HG02571 (cell line): ENCODE measurements around the gene C2CD3.
"Not testable (repeated sequence)": the region's sequence is repeated elsewhere in the genome, so short reads cannot be mapped to it uniquely, and the experiment has no call there.

ENCODE experiments used
- ATAC-seq: cut with Tn5 transposase; IDR thresholded peaks from one replicate; pipeline ENCODE4 v1.9.1; 2021; ENCODE audit warnings: mild to moderate bottlenecking, moderate library complexity; ENCODE audit not compliant: unreplicated experiment

The C2CD3 gene

GRCh38 chr11:74070723-74071492, 99.9 kb downstream of the C2CD3 start:
- no peak for ATAC-seq

- ATAC-seq = no peak
These were observed 101.4 kb downstream of the C2CD3 start for GRCh38 chr11:74069146-74070046.

GRCh38 chr11:74066663-74067062, 104.1 kb downstream of the C2CD3 start:
- ATAC-seq = not testable (repeated sequence)

DNA sequence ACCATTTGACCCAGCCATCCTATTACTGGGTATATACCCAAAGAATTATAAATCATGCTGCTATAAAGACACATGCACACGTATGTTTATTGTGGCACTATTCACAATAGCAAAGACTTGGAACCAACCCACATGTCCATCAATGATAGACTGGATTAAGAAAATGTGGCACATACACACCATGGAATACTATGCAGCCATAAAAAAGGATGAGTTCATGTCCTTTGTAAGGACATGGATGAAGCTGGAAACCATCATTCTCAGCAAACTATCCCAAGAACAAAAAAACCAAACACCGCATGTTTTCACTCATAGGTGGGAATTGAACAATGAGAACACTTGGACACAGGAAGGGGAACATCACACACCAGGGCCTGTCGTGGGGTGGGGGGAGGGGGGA, 105.3 kb downstream of the C2CD3 start:
- ATAC-seq = not testable (repeated sequence)

DNA sequence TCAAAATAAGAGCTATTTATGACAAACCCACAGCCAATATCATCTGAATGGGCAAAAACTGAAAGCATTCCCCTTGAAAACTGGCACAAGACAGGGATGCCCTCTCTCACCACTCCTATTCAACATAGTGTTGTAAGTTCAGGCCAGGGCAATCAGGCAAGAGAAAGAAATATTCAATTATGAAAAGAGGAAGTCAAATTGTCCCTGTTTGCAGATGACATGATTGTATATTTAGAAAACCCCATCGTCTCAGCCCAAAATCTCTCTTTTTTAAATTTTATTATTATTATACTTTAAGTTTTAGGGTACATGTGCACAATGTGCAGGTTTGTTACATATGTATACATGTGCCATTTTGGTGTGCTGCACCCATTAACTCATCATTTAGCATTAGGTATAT, 107.2 kb downstream of the C2CD3 start:
- ATAC-seq = not testable (repeated sequence)

DNA sequence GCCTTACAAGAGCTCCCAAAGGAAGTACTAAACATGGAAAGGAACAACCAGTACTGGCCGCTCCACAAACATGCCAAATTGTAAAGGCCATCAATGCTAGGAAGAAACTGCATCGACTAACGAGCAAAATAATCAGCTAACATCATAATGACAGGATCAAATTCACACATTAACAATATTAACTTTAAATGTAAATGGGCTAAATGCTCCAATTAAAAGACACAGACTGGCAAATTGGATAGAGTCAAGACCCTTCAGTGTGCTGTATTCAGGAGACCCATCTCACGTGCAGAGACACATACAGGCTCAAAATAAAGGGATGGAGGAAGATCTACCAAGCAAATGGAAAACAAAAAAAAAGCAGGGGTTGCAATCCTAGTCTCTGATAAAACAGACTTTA, 109.2 kb downstream of the C2CD3 start:
- ATAC-seq = not testable (repeated sequence)

DNA sequence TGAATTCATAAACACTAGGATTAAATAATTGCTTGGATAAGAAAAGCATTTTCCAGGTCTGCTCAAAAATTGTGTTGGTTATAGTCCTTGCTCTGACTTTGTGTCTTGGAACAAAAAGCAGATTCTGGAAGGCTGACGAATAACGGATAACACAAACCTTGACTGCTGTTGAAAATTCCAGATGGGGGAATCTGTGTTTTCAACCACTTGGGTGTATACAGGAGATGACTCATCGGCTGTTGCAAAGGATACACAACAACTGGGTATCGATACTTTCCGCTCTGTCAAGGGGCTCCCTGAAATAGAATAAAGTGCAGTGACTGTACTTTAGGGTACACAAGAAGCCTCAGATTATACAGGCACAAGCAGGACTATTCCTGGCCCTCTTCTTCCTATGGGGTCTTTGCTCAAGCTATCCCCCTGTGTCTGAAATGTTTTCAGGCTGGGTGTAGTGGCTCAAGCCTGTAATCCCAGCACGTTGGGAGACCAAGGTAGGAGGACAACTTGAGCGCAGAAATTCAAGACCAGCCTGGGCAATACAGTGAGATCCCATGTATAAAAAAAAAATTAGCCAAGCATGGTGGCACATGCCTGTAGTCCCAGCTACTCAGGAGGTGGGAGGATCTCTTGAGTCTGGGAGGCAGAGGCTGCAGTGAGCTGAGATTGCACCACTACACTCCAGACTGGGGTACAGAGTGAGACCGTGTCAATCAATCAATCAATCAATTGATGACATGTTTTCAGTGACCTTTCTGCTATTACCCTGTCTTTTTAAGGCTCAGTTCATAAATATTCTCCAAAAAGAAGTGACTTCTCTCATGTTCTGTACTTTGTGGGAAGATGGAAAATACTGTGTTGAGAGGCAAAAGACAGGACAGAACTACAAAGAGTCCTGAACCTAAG, 113.3 kb downstream of the C2CD3 start:
- no peak for ATAC-seq

GRCh38 chr11:74055938-74056337, 114.9 kb downstream of the C2CD3 start:
- no peak for ATAC-seq

- ATAC-seq = no peak
These were observed 120.3 kb downstream of the C2CD3 start for GRCh38 chr11:74050465-74050864.

DNA sequence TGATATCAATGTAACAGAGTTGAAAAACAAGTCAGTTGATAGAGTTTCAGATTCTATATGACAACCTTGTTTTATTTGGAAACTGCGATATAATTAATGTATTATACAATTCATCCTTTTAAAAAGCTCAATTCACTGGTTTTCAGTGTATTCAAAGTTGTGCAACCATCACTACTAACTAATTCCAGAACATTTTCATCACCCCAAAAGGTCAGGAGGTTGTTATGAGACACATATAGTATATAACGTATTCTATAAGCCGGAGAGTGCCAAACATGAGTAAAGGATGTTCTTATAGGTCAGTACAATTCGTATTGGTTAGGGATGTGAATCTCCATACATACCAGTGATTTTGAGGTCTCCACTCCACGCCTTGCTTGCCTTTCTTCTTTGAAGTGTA, 121.8 kb downstream of the C2CD3 start:
- no peak for ATAC-seq

GRCh38 chr11:74044538-74044937, 126.3 kb downstream of the C2CD3 start:
- no peak for ATAC-seq

DNA sequence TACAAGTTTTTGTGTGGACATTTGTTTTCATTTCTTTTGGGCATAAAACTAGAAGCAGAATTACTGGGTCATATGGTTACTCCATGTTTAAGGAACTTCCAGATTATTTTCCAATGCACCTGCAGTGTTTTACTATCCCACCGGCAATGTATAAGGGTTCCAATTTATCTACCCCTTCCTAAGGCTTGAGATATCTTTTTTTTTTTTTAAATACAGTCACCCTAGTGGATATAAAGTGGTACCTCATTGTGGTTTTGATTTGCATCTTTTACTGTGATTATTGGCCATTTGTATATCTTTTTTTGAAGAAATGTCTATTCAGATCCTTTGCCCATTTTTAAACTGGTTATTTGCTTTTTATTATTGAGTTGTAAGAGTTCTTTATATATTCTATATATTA, 127.4 kb downstream of the C2CD3 start:
- no peak for ATAC-seq

DNA sequence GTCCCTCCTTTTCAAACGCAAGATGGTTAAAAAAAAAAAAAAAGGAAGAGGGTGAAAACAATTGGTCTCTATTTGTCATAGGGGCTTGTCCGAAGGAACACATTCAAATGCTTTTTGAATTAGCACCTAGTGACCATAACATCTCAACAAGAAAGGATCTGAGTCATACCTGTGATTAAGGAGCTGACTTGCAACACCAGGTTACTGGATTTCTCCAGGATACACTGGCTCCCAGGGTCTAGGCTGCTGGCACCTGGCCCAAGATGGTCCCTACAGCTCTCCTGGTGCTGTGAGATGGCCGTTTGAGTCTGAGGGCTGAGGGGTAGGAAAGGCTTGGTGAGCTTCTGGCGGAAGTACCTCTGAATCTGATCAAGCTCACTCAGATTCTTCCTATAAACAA, 133.5 kb downstream of the C2CD3 start:
- ATAC-seq = no peak

DNA sequence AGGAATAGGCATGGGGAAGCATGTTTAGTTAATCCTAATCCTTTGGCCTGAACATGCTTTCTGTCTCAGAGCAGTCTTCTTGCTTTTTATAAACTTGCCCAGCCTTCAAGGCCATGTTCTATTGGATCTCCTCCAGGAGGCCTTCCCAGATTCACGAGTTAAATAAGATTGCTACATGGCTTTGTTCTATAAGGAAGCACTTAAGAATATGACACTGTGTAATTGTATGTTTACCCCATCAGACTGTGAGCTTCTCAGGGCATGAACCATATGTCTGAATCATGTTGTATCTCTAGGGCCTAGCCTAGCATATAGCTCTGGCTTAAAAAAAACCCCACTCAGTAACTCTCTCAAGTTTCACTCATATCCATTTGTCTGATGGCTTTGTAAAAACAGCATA, 135.5 kb downstream of the C2CD3 start:
- no peak for ATAC-seq

- no peak for ATAC-seq
These were observed 137.8 kb downstream of the C2CD3 start for GRCh38 chr11:74033046-74033445.

DNA sequence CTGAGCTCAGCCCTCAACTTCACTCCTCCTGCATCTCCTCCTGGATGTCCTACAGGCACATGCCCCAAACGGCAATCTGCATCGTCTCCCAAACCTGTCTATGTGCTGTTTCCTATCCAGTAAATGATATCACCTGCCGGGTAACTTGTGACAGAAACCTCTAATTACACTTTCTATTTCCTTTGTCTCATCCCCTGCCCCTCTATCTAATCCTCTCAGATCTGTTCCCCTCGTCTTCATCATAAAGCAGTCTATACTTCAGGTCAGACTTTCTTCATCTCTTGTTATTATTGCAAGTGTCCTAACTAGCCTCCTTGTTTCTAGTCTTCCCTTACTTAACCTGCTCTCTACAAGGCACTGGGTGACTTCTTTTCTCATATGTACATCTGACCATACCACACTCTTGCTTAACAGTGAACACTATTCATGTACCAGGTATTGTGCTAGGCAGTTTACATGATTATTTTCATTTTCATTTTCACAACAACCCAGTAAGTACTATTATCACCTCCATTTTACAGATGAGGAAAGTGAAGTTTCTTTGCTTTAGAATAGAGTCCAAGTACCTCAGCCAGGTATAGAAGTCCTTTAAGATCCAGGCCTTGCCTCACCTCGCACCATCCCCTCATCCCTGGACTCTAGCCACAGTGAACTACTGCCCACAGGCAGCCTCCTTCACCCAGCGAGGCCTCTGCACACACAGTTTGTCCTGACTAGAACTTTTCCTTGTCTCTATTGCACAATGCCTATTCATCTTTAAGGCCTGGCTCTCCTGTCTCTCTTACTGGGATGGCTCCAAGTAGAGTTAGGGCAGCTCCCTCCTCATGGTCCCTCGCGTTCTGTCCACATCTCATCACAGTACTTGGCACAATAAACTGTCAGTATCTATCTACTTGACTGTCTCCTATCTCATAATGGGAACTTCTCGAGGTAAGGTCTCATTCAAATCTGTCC, 139.8 kb downstream of the C2CD3 start:
- no peak for ATAC-seq

GRCh38 chr11:74025467-74026166, 145.2 kb downstream of the C2CD3 start:
- no peak for ATAC-seq

GRCh38 chr11:74024261-74025029, 146.4 kb downstream of the C2CD3 start:
- no peak for ATAC-seq

DNA sequence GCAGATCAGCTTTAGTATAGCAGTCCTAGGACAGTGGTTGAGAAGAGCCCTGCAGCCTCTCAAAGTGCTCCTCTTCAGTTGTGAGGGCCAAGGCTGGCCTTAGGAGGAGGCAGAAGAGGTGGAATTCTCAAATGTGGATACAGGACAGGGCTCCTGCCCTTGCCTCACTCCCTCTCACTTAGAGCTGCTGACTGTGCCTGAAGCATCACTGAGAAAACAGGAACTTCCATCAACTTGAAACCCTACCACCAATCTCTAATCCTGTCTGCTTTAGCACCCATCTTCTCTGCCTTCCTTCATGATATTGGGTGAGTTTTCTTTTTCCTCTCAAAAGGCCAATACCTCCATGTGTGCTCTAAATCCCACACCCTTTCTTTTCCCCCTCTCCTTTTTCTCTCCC, 147.5 kb downstream of the C2CD3 start:
- no peak for ATAC-seq
